ENCODE data around the gene ZFHX3.
"Not testable (repeated sequence)": the region's sequence is repeated elsewhere in the genome, so short reads cannot be mapped to it uniquely, and the experiment has no call there.

ZFHX3 gene

GRCh38 chr16:73000907-73001521 is 46.9 kb downstream of the ZFHX3 start:
- DNase-seq (ENCODE audit: insufficient read length, low spot score) (no peak), FAIRE-seq (no peak)

- no peak for FAIRE-seq
Measured at GRCh38 chr16:73000020-73000906, 47.7 kb downstream of the ZFHX3 start.

GRCh38 chr16:72999541-73000019 is 48.3 kb downstream of the ZFHX3 start:
- DNase-seq (ENCODE audit: insufficient read length, low spot score) (no peak), FAIRE-seq (no peak)

More at GRCh38 chr16:73000020-73000906, 47.7 kb downstream of the ZFHX3 start:
- DNase-seq (ENCODE audit: insufficient read length, low spot score): no peak

GRCh38 chr16:72997141-72997542 is 50.8 kb downstream of the ZFHX3 start:
- FAIRE-seq (no peak), DNase-seq (ENCODE audit: insufficient read length, low spot score) (no peak)

- no peak for FAIRE-seq
- no peak for DNase-seq (ENCODE audit: insufficient read length, low spot score)
Measured at GRCh38 chr16:72996291-72997062, 51.5 kb downstream of the ZFHX3 start.

- not testable (repeated sequence) for FAIRE-seq
Measured at GRCh38 chr16:72995882-72996270, 52.1 kb downstream of the ZFHX3 start.

GRCh38 chr16:72995151-72995881 is 52.6 kb downstream of the ZFHX3 start:
- FAIRE-seq (no peak), DNase-seq (ENCODE audit: insufficient read length, low spot score) (no peak)

More at GRCh38 chr16:72995882-72996270, 52.1 kb downstream of the ZFHX3 start:
- DNase-seq (ENCODE audit: insufficient read length, low spot score): not testable (repeated sequence)

- no peak for FAIRE-seq
- no peak for DNase-seq (ENCODE audit: insufficient read length, low spot score)
Measured at GRCh38 chr16:72992142-72992601, 55.8 kb downstream of the ZFHX3 start.

- FAIRE-seq (no peak), DNase-seq (ENCODE audit: insufficient read length, low spot score) (no peak)
Measured at GRCh38 chr16:72991644-72992043, 56.3 kb downstream of the ZFHX3 start.

- FAIRE-seq: no peak
- DNase-seq (ENCODE audit: insufficient read length, low spot score): no peak
Measured at GRCh38 chr16:72991211-72991610, 56.7 kb downstream of the ZFHX3 start.

- DNase-seq (ENCODE audit: insufficient read length, low spot score) (no peak), FAIRE-seq (no peak)
Measured at GRCh38 chr16:72990571-72990970, 57.4 kb downstream of the ZFHX3 start.

GRCh38 chr16:72989579-72990551 is 58.1 kb downstream of the ZFHX3 start:
- no peak for DNase-seq (ENCODE audit: insufficient read length, low spot score)
- no peak for FAIRE-seq

GRCh38 chr16:72989203-72989578 is 58.7 kb downstream of the ZFHX3 start:
- not testable (repeated sequence) for DNase-seq (ENCODE audit: insufficient read length, low spot score); FAIRE-seq

GRCh38 chr16:72988569-72988968 is 59.4 kb downstream of the ZFHX3 start:
- no peak for DNase-seq (ENCODE audit: insufficient read length, low spot score)
- no peak for FAIRE-seq

GRCh38 chr16:72987480-72987901 is 60.4 kb downstream of the ZFHX3 start:
- FAIRE-seq (no peak), DNase-seq (ENCODE audit: insufficient read length, low spot score) (no peak)

- no peak for DNase-seq (ENCODE audit: insufficient read length, low spot score)
- FAIRE-seq: no peak
Measured at GRCh38 chr16:72985995-72986394, 61.9 kb downstream of the ZFHX3 start.

GRCh38 chr16:72985148-72985941 is 62.6 kb downstream of the ZFHX3 start:
- FAIRE-seq (no peak), DNase-seq (ENCODE audit: insufficient read length, low spot score) (no peak)

GRCh38 chr16:72983728-72984350 is 64.1 kb downstream of the ZFHX3 start:
- FAIRE-seq: no peak
- DNase-seq (ENCODE audit: insufficient read length, low spot score): no peak
